WTC11 (cell line): Measurements from ENCODE around the gene TMEM117. TPM values are rescaled to one million over a fixed set of nuclear protein-coding genes. Genes with fewer than 3 reads are reported as not detected.

Source experiments
- ATAC-seq: fragments of 200-7000 bp; cut with Tn5 transposase; 2 replicates; pipeline ENCODE4 v1.10.0; 2021; ENCODE audit warnings: mild to moderate bottlenecking, moderate library complexity
- CTCF ChIA-PET: fragments of 300-600 bp; sonication (Branson Sonifier 250); formaldehyde crosslinking; loops from one replicate; lab custom pipeline; 2021; ENCODE audit warnings: antibody characterized with exemption; lab: Charles Lee
- POLR2A ChIA-PET: fragments of 350-600 bp; sonication (Branson Sonifier 250); formaldehyde crosslinking; loops from one replicate; lab custom pipeline; 2021; ENCODE audit warnings: antibody characterized with exemption; lab: Charles Lee
- DNase-seq: peaks from one replicate; pipeline ENCODE4 v3.0.0; 2021; ENCODE audit warnings: low spot score
- H3K27ac Mint-ChIP-seq: 2 replicates; pipeline ENCODE4 v1.8.0; 2021; ENCODE audit warnings: mixed read lengths
- H3K27me3 Mint-ChIP-seq: 2 replicates; pipeline ENCODE4 v1.8.0; 2021; ENCODE audit warnings: low read depth, mild to moderate bottlenecking, moderate library complexity, mixed read lengths
- H3K36me3 Mint-ChIP-seq: 2 replicates; pipeline ENCODE4 v1.8.0; 2021; ENCODE audit warnings: mixed read lengths
- H3K4me1 Mint-ChIP-seq: 2 replicates; pipeline ENCODE4 v1.8.0; 2022; ENCODE audit warnings: mixed read lengths
- H3K4me3 Mint-ChIP-seq: 2 replicates; pipeline ENCODE4 v1.8.0; 2021; ENCODE audit warnings: mild to moderate bottlenecking, moderate library complexity, mixed read lengths
- H3K9me3 Mint-ChIP-seq: 2 replicates; pipeline ENCODE4 v1.8.0; 2021; ENCODE audit warnings: mixed read lengths
- AR ChIP-seq: fragments of 250-450 bp; sonication (Bioruptor Pico); IDR thresholded peaks from 2 replicates; pipeline ENCODE4 v1.9.0; 2021; ENCODE audit warnings: mild to moderate bottlenecking
- E2F1 ChIP-seq: sonication (generic); formaldehyde crosslinking; IDR thresholded peaks from 2 replicates; pipeline ENCODE4 v1.8.0; 2022; ENCODE audit warnings: mild to moderate bottlenecking, missing genetic modification reagents
- ESRRA ChIP-seq: sonication (generic); formaldehyde crosslinking; IDR thresholded peaks from 2 replicates; pipeline ENCODE4 v1.8.1; 2022; ENCODE audit warnings: mild to moderate bottlenecking, missing genetic modification reagents, borderline replicate concordance
- FOXJ3 ChIP-seq: sonication (generic); formaldehyde crosslinking; IDR thresholded peaks from 2 replicates; pipeline ENCODE4 v1.9.0; 2021; ENCODE audit warnings: missing genetic modification reagents, mild to moderate bottlenecking, borderline replicate concordance
- HMGA2 ChIP-seq: fragments of 250-450 bp; sonication (Bioruptor Pico); IDR thresholded peaks from 2 replicates; pipeline ENCODE4 v1.4.0; 2021; ENCODE audit warnings: mild to moderate bottlenecking, moderate library complexity
- HMGXB4 ChIP-seq: sonication (generic); formaldehyde crosslinking; IDR thresholded peaks from 2 replicates; pipeline ENCODE4 v1.8.1; 2023; ENCODE audit warnings: mild to moderate bottlenecking, moderate library complexity, missing genetic modification reagents
- JAZF1 ChIP-seq: fragments of 250-450 bp; sonication (Bioruptor Pico); IDR thresholded peaks from 2 replicates; pipeline ENCODE4 v1.9.0; 2021; ENCODE audit warnings: moderate library complexity, mild to moderate bottlenecking, inconsistent platforms
- JUN ChIP-seq: sonication (generic); formaldehyde crosslinking; IDR thresholded peaks from 2 replicates; pipeline ENCODE4 v1.8.0; 2023; ENCODE audit warnings: mild to moderate bottlenecking, missing genetic modification reagents
- MYBL2 ChIP-seq: sonication (generic); formaldehyde crosslinking; IDR thresholded peaks from 2 replicates; pipeline ENCODE4 v1.8.1; 2023; ENCODE audit warnings: mild to moderate bottlenecking, moderate library complexity, missing genetic modification reagents
- NFE2L1 ChIP-seq: sonication (generic); formaldehyde crosslinking; IDR thresholded peaks from 2 replicates; pipeline ENCODE4 v1.8.1; 2023; ENCODE audit warnings: missing genetic modification reagents
- NFYB ChIP-seq: sonication (generic); formaldehyde crosslinking; conservative IDR thresholded peaks from 2 replicates; pipeline ENCODE4 v1.8.0; 2022; ENCODE audit warnings: low read depth, missing genetic modification reagents
- NR2C2 ChIP-seq: sonication (generic); formaldehyde crosslinking; IDR thresholded peaks from 2 replicates; pipeline ENCODE4 v1.8.0; 2022; ENCODE audit warnings: mild to moderate bottlenecking, missing genetic modification reagents
- STAT6 ChIP-seq: sonication (generic); formaldehyde crosslinking; conservative IDR thresholded peaks from 2 replicates; pipeline ENCODE4 v1.8.1; 2023; ENCODE audit warnings: mild to moderate bottlenecking, low read depth, missing genetic modification reagents, moderate library complexity
- TCF7 ChIP-seq: sonication (generic); formaldehyde crosslinking; IDR thresholded peaks from 2 replicates; pipeline ENCODE4 v1.8.0; 2022; ENCODE audit warnings: mild to moderate bottlenecking, low read depth, missing genetic modification reagents, moderate library complexity
- TP53 ChIP-seq: sonication (generic); formaldehyde crosslinking; IDR thresholded peaks from 2 replicates; pipeline ENCODE4 v1.8.1; 2023; ENCODE audit warnings: mild to moderate bottlenecking, missing genetic modification reagents
- ZBTB43 ChIP-seq: sonication (generic); formaldehyde crosslinking; IDR thresholded peaks from 2 replicates; pipeline ENCODE4 v1.8.1; 2023; ENCODE audit warnings: mild to moderate bottlenecking, missing genetic modification reagents
- ZNF138 ChIP-seq: sonication (generic); formaldehyde crosslinking; conservative IDR thresholded peaks from 2 replicates; pipeline ENCODE4 v1.8.1; 2022; ENCODE audit warnings: mild to moderate bottlenecking, moderate library complexity, missing genetic modification reagents
- ZSCAN18 ChIP-seq: fragments of 250-450 bp; sonication (Bioruptor Pico); IDR thresholded peaks from 2 replicates; pipeline ENCODE4 v2.1.2; 2022; ENCODE audit warnings: mild to moderate bottlenecking, moderate library complexity
- total RNA-seq: library from RNA; stranded (reverse); gene quantifications from 3 replicates; pipeline ENCODE4 v1.2.3, GENCODE V29; 2021

Gene TMEM117
- total RNA-seq, 1 experiment from 2014 or later, result 1.5 TPM

- no peak for ATAC-seq
- no peak for DNase-seq
- Mint-ChIP-seq H3K27ac (no peak overlapping the region), H3K9me3 (peaks cover 12% of the 10 kb centered on the region; the same call in 1 of the 2 replicates), H3K36me3 (no peaks in the 10 kb centered on the region), H3K4me1 (no peaks in the 10 kb centered on the region), H3K27me3 (no peaks in the 10 kb centered on the region), H3K4me3 (no peak overlapping the region)
- TF ChIP-seq NR2C2 (CRISPR knock-in tag) (no peak), ESRRA (CRISPR knock-in tag) (no peak), ZSCAN18 (no peak), HMGA2 (CRISPR knock-in tag) (no peak), TCF7 (CRISPR knock-in tag) (no peak), STAT6 (CRISPR knock-in tag) (no peak), JAZF1 (no peak), TP53 (no peak), NFE2L1 (CRISPR knock-in tag) (no peak), NFYB (CRISPR knock-in tag) (no peak), ZNF138 (no peak), FOXJ3 (CRISPR knock-in tag) (no peak), E2F1 (CRISPR knock-in tag) (no peak), HMGXB4 (CRISPR knock-in tag) (no peak), ZBTB43 (CRISPR knock-in tag) (no peak), MYBL2 (CRISPR knock-in tag) (no peak), JUN (CRISPR knock-in tag) (no peak), AR (CRISPR knock-in tag) (no peak)
- CTCF ChIA-PET, result no interaction called here
- POLR2A ChIA-PET, result no interaction called here
Measured at GRCh38 chr12:43992856-43993255, 157.0 kb downstream of the TMEM117 start.
